Measurements from ENCODE around the gene MYEF2.

MYEF2 gene

DNA sequence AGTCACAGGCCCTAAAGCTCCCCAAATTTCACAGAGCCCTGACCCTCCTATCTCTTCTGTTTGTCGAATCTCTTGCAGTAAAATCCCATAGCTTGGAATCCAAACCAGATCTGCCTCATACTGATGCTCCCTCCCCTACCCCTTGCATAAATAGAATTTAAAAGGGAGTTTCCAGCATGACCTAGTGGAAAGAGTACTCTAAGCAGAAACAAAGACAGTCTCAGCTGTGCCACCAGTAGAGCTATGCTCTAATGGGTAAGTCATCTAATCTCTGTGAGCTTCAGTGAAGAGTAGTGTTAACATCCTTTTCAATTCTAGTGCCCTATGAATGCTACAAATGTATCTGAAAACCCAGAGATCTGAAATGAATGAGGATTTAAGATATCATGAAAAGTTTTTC, 24.0 kb upstream of the MYEF2 start:
- FAIRE-seq (no peak), DNase-seq (ENCODE audit: insufficient read length, low spot score) (no peak)
- TF ChIP-seq, protein P1, sequence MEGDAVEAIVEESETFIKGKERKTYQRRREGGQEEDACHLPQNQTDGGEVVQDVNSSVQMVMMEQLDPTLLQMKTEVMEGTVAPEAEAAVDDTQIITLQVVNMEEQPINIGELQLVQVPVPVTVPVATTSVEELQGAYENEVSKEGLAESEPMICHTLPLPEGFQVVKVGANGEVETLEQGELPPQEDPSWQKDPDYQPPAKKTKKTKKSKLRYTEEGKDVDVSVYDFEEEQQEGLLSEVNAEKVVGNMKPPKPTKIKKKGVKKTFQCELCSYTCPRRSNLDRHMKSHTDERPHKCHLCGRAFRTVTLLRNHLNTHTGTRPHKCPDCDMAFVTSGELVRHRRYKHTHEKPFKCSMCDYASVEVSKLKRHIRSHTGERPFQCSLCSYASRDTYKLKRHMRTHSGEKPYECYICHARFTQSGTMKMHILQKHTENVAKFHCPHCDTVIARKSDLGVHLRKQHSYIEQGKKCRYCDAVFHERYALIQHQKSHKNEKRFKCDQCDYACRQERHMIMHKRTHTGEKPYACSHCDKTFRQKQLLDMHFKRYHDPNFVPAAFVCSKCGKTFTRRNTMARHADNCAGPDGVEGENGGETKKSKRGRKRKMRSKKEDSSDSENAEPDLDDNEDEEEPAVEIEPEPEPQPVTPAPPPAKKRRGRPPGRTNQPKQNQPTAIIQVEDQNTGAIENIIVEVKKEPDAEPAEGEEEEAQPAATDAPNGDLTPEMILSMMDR (IDR thresholded peaks at IDR 0.05; ENCODE audit: insufficient read depth, missing control alignments): no peak

DNA sequence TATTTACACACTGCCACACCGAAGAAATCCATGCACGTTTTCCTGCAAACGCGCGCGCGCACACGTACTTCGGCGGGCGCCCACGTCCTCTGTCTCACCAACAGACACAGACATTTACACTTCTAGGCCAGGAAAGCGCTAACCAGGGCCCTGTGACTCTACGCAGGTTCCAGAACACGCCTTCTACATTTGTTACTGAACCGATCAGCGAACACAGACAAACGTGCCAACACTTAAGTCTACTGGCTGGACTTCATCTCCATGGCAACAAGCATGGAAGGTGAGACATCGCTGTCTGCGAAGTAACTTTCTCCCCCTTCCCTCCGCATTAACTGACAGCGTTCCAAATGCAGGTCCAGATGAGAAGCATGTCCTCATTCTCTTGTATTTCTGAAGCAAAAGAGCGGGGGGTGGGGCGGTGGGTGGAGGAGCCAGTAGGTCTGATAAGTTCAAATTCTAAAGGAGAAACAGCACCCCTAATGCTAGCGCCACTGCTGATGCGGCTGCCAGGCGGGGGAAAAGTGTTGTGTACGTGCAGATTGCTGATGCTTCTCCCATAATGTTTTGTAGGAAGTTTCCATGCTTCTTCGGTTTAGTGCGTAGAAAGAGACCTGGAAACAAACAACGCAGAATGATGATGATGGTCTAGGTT, 13.6 kb upstream of the MYEF2 start, which contains the start of gene CTXN2:
TSS of gene CTXN2 (plus strand) at position 92 of the 652 bp plus-strand sequence. CDS start 9,636 bp downstream, outside the sequence.
- TF ChIP-seq, protein P1 (IDR thresholded peaks at IDR 0.05; ENCODE audit: insufficient read depth, missing control alignments): no peak
- FAIRE-seq (no peak), DNase-seq (ENCODE audit: insufficient read length, low spot score) (no peak)

DNA sequence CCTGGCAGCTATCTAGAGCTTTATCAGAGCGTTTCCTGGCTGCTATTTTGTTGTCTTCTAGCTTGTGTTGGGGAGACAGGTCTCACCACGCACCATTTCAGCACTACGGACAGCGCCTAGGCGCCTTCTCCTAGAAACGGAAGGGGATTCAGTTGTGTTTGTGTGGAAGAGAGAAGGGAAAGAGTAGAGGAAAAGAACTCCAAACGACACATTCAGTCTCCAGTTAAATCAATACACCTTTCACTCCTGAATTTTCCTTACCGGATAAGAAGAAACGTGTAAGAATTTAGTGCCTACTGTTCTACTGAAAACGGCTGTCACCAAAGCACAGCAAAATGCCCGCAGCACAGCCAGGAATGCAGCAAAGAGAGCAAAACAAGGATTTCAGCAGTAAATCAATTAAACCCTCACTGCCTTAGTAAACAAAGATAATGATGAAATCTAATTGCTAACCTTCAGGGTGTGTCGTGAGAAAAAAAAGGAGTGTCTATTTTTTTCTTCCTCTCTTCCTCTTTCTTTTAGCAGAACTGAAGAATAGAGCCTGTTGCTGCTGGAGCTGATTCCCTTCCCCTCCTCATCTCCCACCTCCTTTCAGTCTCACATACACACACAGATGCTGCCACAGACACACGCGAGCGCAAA, 13.0 kb upstream of the MYEF2 start:
- FAIRE-seq (no peak), DNase-seq (ENCODE audit: insufficient read length, low spot score) (no peak)
- TF ChIP-seq, protein P1 (IDR thresholded peaks at IDR 0.05; ENCODE audit: insufficient read depth, missing control alignments): no peak

DNA sequence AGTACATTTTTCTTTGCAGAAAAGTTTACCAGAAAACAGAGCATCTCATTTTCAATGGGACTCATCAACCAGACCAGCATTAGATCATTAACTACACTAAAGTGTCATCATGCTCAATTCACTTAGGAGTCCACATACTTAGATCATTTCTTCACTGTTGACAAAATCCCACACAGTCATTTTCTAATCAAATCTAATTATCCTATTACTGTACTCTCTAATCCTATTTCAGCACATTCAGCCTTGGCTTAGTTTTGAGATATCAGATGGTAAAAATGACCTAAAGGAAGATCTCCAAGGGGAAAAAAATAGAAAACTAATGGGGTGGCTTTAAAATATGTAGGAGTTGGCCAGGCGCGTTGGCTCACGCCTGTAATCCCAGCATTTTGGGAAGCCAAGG, 8.2 kb upstream of the MYEF2 start:
- FAIRE-seq: peak; percentile 74
- no peak for DNase-seq (ENCODE audit: insufficient read length, low spot score)
- TF ChIP-seq, protein P1 (IDR thresholded peaks at IDR 0.05; ENCODE audit: insufficient read depth, missing control alignments): no peak

DNA sequence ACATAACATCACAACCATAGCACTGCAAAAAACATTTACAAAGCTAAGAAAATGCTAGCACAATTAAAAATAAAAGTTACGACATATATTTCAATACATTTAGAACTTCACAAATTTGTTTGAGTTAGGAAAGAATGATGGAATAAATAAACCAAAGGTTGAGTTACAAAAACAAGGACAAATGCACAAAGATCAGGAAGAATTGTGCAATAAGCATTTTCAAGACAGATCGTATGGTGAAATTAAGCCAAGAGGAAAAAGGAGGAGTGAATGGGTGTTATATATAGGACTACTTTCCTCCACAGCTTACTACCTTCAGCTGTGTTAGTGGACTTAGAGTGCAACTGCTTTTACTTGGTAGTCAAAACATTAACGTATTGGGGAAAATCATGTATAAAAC, 7.4 kb upstream of the MYEF2 start:
- TF ChIP-seq, protein P1 (IDR thresholded peaks at IDR 0.05; ENCODE audit: insufficient read depth, missing control alignments): no peak
- DNase-seq (ENCODE audit: insufficient read length, low spot score) (no peak), FAIRE-seq (peak; percentile 6)

DNA sequence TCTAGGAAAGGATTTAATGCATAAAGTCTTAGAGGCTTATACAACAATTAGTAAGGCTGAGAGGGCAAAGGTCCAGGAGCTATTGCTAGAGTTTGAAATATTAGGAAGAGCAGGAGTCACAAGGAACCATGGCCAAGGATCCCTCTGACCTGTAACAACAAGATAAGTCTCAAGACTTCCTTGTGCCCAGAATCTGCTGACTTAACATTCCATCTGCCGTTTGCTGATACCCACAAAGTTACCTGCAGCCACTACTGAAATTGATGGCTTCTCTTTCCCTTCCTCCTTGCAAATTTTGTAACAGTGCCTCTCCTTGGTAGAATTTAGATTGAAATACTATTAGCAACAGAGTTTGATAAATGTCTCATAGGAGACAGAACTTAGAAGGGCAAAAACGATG, 4.7 kb upstream of the MYEF2 start:
- DNase-seq (ENCODE audit: insufficient read length, low spot score): no peak
- TF ChIP-seq, protein P1 (IDR thresholded peaks at IDR 0.05; ENCODE audit: insufficient read depth, missing control alignments): no peak
- no peak for FAIRE-seq

DNA sequence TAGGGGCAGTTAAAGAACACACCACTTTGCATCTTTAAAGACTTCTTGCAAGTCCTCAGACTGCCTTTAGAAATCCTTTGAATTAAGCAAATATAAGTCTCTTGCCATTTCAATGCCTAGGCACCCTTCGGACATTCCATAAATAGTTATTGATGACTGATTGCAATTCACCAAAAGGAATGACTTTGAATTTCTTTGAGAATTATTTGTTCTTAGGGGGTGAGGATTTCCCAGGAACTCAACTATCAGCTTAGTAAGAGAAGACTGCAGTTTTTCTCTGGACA, 495 bp upstream of the MYEF2 start:
- TF ChIP-seq, protein P1 (IDR thresholded peaks at IDR 0.05; ENCODE audit: insufficient read depth, missing control alignments): no peak
- FAIRE-seq (no peak), DNase-seq (ENCODE audit: insufficient read length, low spot score) (no peak)
